ENCODE data around the gene PLCXD1.
"Not testable (repeated sequence)": the region's sequence is repeated elsewhere in the genome, so short reads cannot be mapped to it uniquely, and the experiment has no call there.

PLCXD1 gene

DNA sequence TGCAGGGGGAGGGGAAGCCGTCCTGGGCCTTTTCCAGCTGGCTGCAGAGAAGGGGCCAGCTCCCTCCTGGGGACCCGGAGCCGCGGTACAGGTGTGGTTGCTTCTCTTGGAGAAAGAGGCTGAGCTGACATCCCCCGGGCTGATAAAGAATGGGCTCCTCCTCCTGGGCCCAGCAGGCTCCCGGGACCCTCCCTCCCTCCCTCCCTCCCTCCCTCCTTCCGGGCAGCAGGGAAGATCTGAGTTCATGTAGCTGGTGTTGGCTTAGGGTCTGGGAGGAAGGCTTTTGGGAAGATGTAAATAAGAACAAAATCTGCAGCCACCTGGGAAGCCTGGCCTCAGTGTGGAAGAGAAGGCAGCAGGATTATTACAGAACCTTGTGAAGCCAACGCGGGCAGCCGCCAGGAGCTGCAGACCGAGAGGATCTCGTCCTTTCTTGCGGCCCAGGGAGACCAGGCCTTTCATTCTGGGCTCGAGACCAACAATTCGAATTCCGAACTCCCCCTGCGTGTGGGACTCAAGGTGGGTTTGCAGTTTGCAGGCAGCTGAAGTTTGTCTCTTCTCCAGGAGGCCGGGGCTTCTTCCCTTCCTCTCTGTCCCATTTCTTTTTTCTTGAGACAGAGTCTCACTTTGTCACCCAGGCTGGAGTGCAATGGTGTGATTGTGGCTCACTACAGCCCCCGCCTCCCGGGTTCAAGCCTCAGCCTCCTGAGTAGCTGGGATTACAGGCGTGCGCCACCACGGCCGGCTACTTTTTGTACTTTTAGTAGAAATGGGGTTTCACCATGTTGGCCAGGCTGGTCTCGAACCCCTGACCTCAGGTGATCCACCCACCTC is at the start of gene PLCXD1:
TSS of gene PLCXD1 (plus strand) at position 216 of the 834 bp plus-strand sequence. CDS start 2,807 bp downstream, outside the sequence.
- DNase-seq = no peak

DNA sequence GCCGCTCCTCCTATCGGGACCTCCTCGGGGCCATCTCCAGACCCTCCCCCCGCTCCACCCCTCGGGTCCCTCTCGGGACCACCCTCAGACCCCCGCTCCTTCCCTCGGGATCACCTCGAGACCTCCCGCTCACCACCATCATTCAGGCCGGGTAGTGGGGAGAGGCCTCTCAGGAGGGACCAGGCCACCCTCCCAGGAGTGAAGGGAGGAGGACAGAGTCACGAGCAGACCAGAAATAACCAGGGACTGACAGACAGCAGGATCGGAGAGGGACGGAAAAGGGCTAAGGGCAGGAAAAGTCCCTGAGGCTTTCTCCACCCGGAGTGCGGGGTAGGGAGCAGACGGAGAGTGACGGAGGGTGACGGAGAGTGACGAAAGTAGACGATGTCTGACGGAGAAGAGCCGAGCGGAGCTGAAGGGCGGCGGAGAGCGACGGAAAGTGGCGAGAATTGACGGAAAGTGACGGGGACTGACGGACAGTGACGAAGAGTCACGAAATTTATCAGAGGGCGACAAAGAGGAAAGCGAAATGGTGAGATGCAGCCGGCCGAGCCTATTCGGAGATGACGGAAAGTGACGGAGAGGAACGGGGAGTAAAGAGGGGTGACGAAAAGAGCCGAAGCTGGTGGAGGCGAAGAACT is 49.4 kb upstream of the PLCXD1 start:
- not testable (repeated sequence) for DNase-seq

GRCh38 chrX:232278-232655 is 48.9 kb upstream of the PLCXD1 start:
- DNase-seq = not testable (repeated sequence)

- not testable (repeated sequence) for DNase-seq
Measured at GRCh38 chrX:236201-236600, 45.0 kb upstream of the PLCXD1 start.

GRCh38 chrX:250965-251364 is 30.2 kb upstream of the PLCXD1 start:
- no peak for DNase-seq

- not testable (repeated sequence) for DNase-seq
Measured at GRCh38 chrX:251396-252243, 29.6 kb upstream of the PLCXD1 start.

DNA sequence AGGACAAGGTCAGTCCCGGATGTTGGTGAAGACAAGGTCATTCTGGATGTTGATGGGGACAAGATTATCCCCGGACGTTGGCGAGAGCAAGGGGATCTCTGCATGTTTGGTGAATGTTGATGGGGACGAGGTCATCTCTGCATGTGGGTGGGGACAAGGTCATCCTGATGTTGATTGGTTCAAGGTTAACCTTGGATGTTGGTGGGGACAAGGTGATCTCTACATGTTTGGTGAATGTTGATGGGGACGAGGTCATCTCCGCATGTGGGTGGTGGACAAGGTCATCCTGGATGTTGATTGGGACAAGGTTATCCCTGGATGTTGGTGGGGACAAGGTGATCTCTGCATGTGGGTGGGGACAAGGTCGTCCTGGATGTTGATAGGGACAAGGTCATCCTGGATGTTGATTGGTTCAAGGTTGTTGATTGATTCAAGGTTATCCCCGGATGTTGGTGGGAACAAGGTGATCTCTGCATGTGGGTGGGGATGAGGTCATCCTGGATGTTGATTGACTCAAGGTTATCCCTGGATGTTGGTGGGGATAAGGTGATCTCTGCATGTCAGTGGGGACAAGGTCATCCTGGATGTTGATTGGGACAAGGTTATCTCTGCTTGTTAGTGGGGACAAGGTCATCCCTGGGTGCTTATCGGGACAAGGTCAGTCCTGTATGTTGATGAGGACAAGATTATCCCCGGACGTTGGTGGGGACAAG is 28.8 kb upstream of the PLCXD1 start:
- DNase-seq = no peak

GRCh38 chrX:252957-253291 is 28.3 kb upstream of the PLCXD1 start:
- no peak for DNase-seq

DNA sequence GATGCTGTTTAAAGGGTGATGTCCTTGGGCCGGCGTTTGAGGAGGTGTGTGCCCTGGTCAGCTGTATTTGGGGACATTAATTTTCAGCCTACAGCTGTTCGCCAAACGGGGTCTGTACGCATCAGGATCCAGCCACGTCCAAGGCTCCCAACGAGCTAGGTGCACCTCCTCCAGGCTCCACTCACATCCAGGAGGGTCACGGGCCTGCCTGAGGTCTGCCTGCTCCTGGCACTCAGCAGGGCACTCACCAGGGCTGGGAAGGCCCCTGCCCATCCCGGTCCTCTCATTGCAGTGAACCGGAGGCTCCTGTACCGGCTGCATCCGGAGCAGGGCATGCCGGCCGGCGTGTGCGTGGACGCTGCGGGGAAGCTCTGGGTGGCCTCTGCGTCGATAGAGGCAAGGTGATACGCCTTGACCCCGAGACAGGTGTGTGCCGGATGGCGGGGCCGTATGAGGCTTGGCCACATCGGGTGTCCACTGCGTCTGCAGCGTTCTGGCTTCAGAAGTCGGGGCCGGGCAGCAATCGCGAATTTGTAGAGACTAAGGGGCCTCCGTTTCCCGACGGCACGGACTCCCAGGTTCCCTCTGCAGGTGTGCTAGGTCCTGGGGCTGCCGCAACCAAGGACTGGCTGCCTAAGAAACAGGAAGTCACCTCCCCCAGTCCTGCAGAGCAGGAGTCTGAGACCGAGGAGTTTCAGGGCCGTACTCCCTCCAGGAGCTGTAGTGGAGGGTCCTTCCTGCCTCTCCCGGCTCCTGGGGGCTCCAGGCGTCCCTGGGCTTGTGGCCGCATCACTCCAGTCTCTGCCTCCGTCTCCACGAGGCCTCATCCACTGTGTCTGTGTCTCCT is 27.5 kb upstream of the PLCXD1 start:
- DNase-seq = no peak

- no peak for DNase-seq
Measured at GRCh38 chrX:254630-255215, 26.5 kb upstream of the PLCXD1 start.

GRCh38 chrX:255923-256331 is 25.3 kb upstream of the PLCXD1 start:
- DNase-seq = no peak

- not testable (repeated sequence) for DNase-seq
Measured at GRCh38 chrX:257054-257453, 24.1 kb upstream of the PLCXD1 start.

GRCh38 chrX:257681-258289 is 23.4 kb upstream of the PLCXD1 start:
- no peak for DNase-seq

- DNase-seq = no peak
Measured at GRCh38 chrX:258291-259040, 22.7 kb upstream of the PLCXD1 start.

DNA sequence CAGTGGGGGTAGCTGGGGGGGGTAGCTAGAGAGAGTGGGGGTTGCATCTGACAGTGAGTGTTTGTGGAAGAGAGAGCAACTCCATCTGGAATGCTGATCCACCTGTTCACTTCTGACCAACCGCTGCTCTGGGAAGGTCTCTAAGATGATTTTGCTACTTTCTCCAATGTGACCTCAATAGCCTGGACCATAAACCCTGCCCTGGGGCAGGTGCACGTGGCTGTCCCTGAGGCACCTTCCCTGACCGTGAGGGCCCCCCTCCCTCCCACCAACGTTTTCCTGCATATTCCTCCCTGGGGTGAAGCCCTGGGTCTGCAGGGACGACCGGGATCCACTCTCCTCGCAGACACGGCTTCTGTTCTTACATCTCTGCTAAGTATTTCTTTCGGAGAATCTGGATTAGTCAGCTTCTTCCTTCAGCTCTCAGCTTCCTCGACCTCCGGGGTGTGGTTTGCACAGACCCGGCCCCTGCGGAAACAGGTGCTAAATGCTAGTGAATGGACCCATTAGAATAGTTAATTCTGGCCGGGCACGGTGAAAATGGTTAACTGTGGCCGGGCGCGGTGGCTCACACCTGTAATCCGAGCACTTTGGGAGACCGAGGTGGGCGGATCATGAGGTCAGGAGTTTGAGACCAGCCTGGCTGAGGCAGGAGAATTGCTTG is 21.4 kb upstream of the PLCXD1 start:
- DNase-seq = no peak

GRCh38 chrX:261167-261918 is 19.8 kb upstream of the PLCXD1 start:
- DNase-seq = no peak

GRCh38 chrX:261919-262352 is 19.2 kb upstream of the PLCXD1 start:
- no peak for DNase-seq

GRCh38 chrX:262381-262909 is 18.7 kb upstream of the PLCXD1 start:
- DNase-seq = no peak

- not testable (repeated sequence) for DNase-seq
Measured at GRCh38 chrX:264006-264405, 17.2 kb upstream of the PLCXD1 start.
